GM19438 (cell line): Measurements from ENCODE around the gene FFAR3.
"Not testable (repeated sequence)": the region's sequence is repeated elsewhere in the genome, so short reads cannot be mapped to it uniquely, and the experiment has no call there.

Source experiments
- ATAC-seq: cut with Tn5 transposase; IDR thresholded peaks from one replicate; pipeline ENCODE4 v1.9.1; 2021; ENCODE audit warnings: low read depth; ENCODE audit not compliant: unreplicated experiment

Gene FFAR3

GRCh38 chr19:35370722-35371121, 12.5 kb downstream of the FFAR3 start, which contains the start of gene GPR42:
Gene GPR42, plus strand, starts transcription at chr19:35371068. Its CDS starts 292 bp downstream, at chr19:35371360.
- ATAC-seq: no peak

GRCh38 chr19:35373492-35373891, 15.2 kb downstream of the FFAR3 start:
- no peak for ATAC-seq

GRCh38 chr19:35374031-35374430, 15.8 kb downstream of the FFAR3 start:
- not testable (repeated sequence) for ATAC-seq

- ATAC-seq: no peak
Observed at GRCh38 chr19:35375505-35376307, 17.4 kb downstream of the FFAR3 start.

- ATAC-seq: no peak
Observed at GRCh38 chr19:35377656-35378055, 19.4 kb downstream of the FFAR3 start.

GRCh38 chr19:35378356-35378755, 20.1 kb downstream of the FFAR3 start:
- no peak for ATAC-seq

- ATAC-seq: not testable (repeated sequence)
Observed at GRCh38 chr19:35379545-35379944, 21.3 kb downstream of the FFAR3 start.

- ATAC-seq: no peak
Observed at GRCh38 chr19:35379992-35380391, 21.7 kb downstream of the FFAR3 start.

GRCh38 chr19:35380450-35381124, 22.3 kb downstream of the FFAR3 start:
- no peak for ATAC-seq

- ATAC-seq: no peak
Observed at GRCh38 chr19:35381318-35381717, 23.1 kb downstream of the FFAR3 start.

GRCh38 chr19:35381926-35382325, 23.7 kb downstream of the FFAR3 start:
- ATAC-seq: no peak

- no peak for ATAC-seq
Observed at GRCh38 chr19:35383536-35383935, 25.3 kb downstream of the FFAR3 start.

- ATAC-seq: no peak
Observed at GRCh38 chr19:35388277-35389054, 30.2 kb downstream of the FFAR3 start.

GRCh38 chr19:35389192-35389861, 31.1 kb downstream of the FFAR3 start:
- ATAC-seq: no peak

GRCh38 chr19:35392742-35393715, 34.8 kb downstream of the FFAR3 start:
- ATAC-seq: no peak

- no peak for ATAC-seq
Observed at GRCh38 chr19:35395382-35396199, 37.3 kb downstream of the FFAR3 start.

- ATAC-seq: no peak
Observed at GRCh38 chr19:35396240-35396885, 38.1 kb downstream of the FFAR3 start.

GRCh38 chr19:35397064-35397463, 38.8 kb downstream of the FFAR3 start:
- no peak for ATAC-seq
